GM13977 (cell line): ENCODE results near the gene TIMM17A.
"Not testable (repeated sequence)": the region's sequence is repeated elsewhere in the genome, so short reads cannot be mapped to it uniquely, and the experiment has no call there.

ENCODE experiments used
- DNase-seq: peaks from one replicate; pipeline ENCODE4 v3.0.0; 2012; ENCODE audit warnings: low spot score
- CTCF ChIP-seq: IDR thresholded peaks from 2 replicates; pipeline ENCODE4 v1.5.1; 2012; ENCODE audit warnings: mild to moderate bottlenecking, control low read depth; ENCODE audit not compliant: insufficient read depth; ENCODE audit errors: extremely low read depth, missing control alignments
- in situ Hi-C: fragments of 300-500 bp; cut with MboI; formaldehyde crosslinking; loops from one replicate; pipeline ENCODE4 v1.12.0; 2022; ENCODE audit warnings: low sequenced_read_pairs, low pct_unique_long_range_greater_than_20kb, mixed read lengths, inconsistent platforms; ENCODE audit not compliant: unreplicated experiment

The TIMM17A gene

GRCh38 chr1:201939574-201939973 is 15.7 kb upstream of the TIMM17A start:
- TF ChIP-seq CTCF: no peak
- in situ Hi-C loops: no loop called here
- DNase-seq: no peak

- in situ Hi-C loops, DNase-seq: not testable (repeated sequence)
Measured at GRCh38 chr1:201940316-201940715, 15.0 kb upstream of the TIMM17A start.

GRCh38 chr1:201941420-201942128 is 13.7 kb upstream of the TIMM17A start:
- in situ Hi-C loops: no loop called here
- no peak for DNase-seq
- TF ChIP-seq CTCF: no peak

- in situ Hi-C loops: no loop called here
- DNase-seq: no peak
- TF ChIP-seq CTCF: no peak
Measured at GRCh38 chr1:201942129-201942495, 13.2 kb upstream of the TIMM17A start.

GRCh38 chr1:201944002-201944401 is 11.3 kb upstream of the TIMM17A start:
- in situ Hi-C loops: no loop called here
- no peak for DNase-seq
- no peak for TF ChIP-seq CTCF

GRCh38 chr1:201944639-201945038 is 10.7 kb upstream of the TIMM17A start:
- TF ChIP-seq CTCF: no peak
- in situ Hi-C loops: no loop called here

GRCh38 chr1:201945157-201945556 is 10.1 kb upstream of the TIMM17A start:
- in situ Hi-C loops: no loop called here
- peak; percentile 11 for TF ChIP-seq CTCF
- no peak for DNase-seq

More at GRCh38 chr1:201944639-201945038, 10.7 kb upstream of the TIMM17A start:
- no peak for DNase-seq
